Glutamatergic neuron (in vitro differentiated cells): ENCODE data around the gene CACFD1. TPM values are rescaled to one million over a fixed set of nuclear protein-coding genes. Genes with fewer than 3 reads are reported as not detected.

Experiments used
- DNase-seq: peaks from one replicate; pipeline ENCODE4 v3.0.0; 2022
- H3K27ac Mint-ChIP-seq: one replicate; pipeline ENCODE4 v1.8.0; 2020; ENCODE audit warnings: mild to moderate bottlenecking, mixed read lengths, inconsistent platforms; ENCODE audit not compliant: unreplicated experiment
- H3K27me3 Mint-ChIP-seq: one replicate; pipeline ENCODE4 v1.8.0; 2020; ENCODE audit warnings: mild to moderate bottlenecking, moderate library complexity, mixed read lengths, inconsistent platforms; ENCODE audit not compliant: unreplicated experiment
- H3K36me3 Mint-ChIP-seq: one replicate; pipeline ENCODE4 v1.8.0; 2020; ENCODE audit warnings: mild to moderate bottlenecking, mixed read lengths, inconsistent platforms; ENCODE audit not compliant: unreplicated experiment
- H3K4me1 Mint-ChIP-seq: one replicate; pipeline ENCODE4 v1.8.0; 2020; ENCODE audit warnings: mild to moderate bottlenecking, low read depth, mixed read lengths, inconsistent platforms; ENCODE audit not compliant: unreplicated experiment
- H3K4me3 Mint-ChIP-seq: one replicate; pipeline ENCODE4 v1.8.0; 2020; ENCODE audit warnings: mild to moderate bottlenecking, mixed read lengths, inconsistent platforms; ENCODE audit not compliant: unreplicated experiment
- H3K9me3 Mint-ChIP-seq: one replicate; pipeline ENCODE4 v1.8.0; 2020; ENCODE audit warnings: mild to moderate bottlenecking, moderate library complexity, mixed read lengths, inconsistent platforms; ENCODE audit not compliant: unreplicated experiment
- CTCF ChIP-seq: fragments of 200-600 bp; sonication (generic); IDR thresholded peaks from one replicate; pipeline ENCODE4 v1.5.0; 2021; ENCODE audit not compliant: partially characterized antibody, unreplicated experiment
- total RNA-seq: library from RNA; stranded (reverse); fragmentation: NEBNext Ultra II Directional; extraction: Animal tissue kit (Norgen Biotek cat#: 25700); gene quantifications from one replicate; pipeline ENCODE4 v1.2.1, GENCODE V29; 2021; ENCODE audit not compliant: unreplicated experiment

The CACFD1 gene
- total RNA-seq, 1 donor from 2014 or later, result 45.4 TPM

GRCh38 chr9:133420392-133420827 lies 39.4 kb upstream of the CACFD1 start:
- Mint-ChIP-seq H3K9me3 (peaks cover 4% of the 10 kb centered on the region), H3K4me3 (no peak overlapping the region), H3K27ac (no peak overlapping the region), H3K36me3 (no peaks in the 10 kb centered on the region), H3K4me1 (peaks cover 8% of the 10 kb centered on the region), H3K27me3 (peaks cover 6% of the 10 kb centered on the region)
- no peak for TF ChIP-seq CTCF
- DNase-seq, result no peak

- Mint-ChIP-seq H3K4me1 (peaks cover 8% of the 10 kb centered on the region), H3K36me3 (no peaks in the 10 kb centered on the region), H3K4me3 (peak within 1 kb of the TSS; percentile 6), H3K9me3 (peaks cover 5% of the 10 kb centered on the region), H3K27me3 (peaks cover 6% of the 10 kb centered on the region), H3K27ac (peak within 1 kb of the TSS; percentile 28)
- no peak for DNase-seq
- no peak for TF ChIP-seq CTCF
These were observed 37.9 kb upstream of the CACFD1 start, which contains the start of gene ADAMTS13 for GRCh38 chr9:133421615-133422542. Gene ADAMTS13, plus strand, starts transcription at chr9:133422367. Its CDS starts 77 bp downstream, at chr9:133422444.

GRCh38 chr9:133423216-133423615 lies 36.6 kb upstream of the CACFD1 start:
- peaks cover 10% of the 10 kb centered on the region for H3K4me1 Mint-ChIP-seq
- H3K4me3 Mint-ChIP-seq, result no peak overlapping the region
- H3K27me3 Mint-ChIP-seq, result peaks cover 6% of the 10 kb centered on the region
- peaks cover 6% of the 10 kb centered on the region for H3K36me3 Mint-ChIP-seq
- no peak for DNase-seq
- H3K27ac Mint-ChIP-seq, result no peak overlapping the region
- H3K9me3 Mint-ChIP-seq, result peaks cover 7% of the 10 kb centered on the region
- no peak for TF ChIP-seq CTCF

- Mint-ChIP-seq H3K27me3 (peaks cover 4% of the 10 kb centered on the region), H3K4me1 (peaks cover 2% of the 10 kb centered on the region), H3K4me3 (no peak overlapping the region), H3K9me3 (peaks cover 6% of the 10 kb centered on the region), H3K36me3 (peaks cover 6% of the 10 kb centered on the region), H3K27ac (no peak overlapping the region)
- no peak for TF ChIP-seq CTCF
- DNase-seq, result no peak
These were observed 35.6 kb upstream of the CACFD1 start for GRCh38 chr9:133424187-133424586.
